RWPE1 (cell line): Measurements from ENCODE around the gene CIAO2A.
A peak's percentile ranks its signal among the peaks of the same experiment; 100 is the strongest.
"Not testable (repeated sequence)": the region's sequence is repeated elsewhere in the genome, so short reads cannot be mapped to it uniquely, and the experiment has no call there.

Experiments
- CTCF ChIA-PET: fragments of 350-600 bp; sonication (Branson Sonifier 250); formaldehyde crosslinking; extraction: SDS; loops from one replicate; lab custom pipeline; 2021; lab: Yijun Ruan, JAX
- POLR2A ChIA-PET: fragments of 400-600 bp; formaldehyde crosslinking; extraction: SDS; loops from one replicate; lab custom pipeline; 2020; ENCODE audit warnings: antibody characterized with exemption; ENCODE audit not compliant: low non-redundant PET; lab: Yijun Ruan, JAX
- DNase-seq: peaks from one replicate; pipeline ENCODE4 v3.0.0; 2012; ENCODE audit warnings: low spot score
- H3K27ac ChIP-seq: fragments of 450-650 bp; 2 replicates; pipeline ENCODE4 v1.5.1; 2017
- CTCF ChIP-seq: fragments of 450-650 bp; conservative IDR thresholded peaks from 2 replicates; pipeline ENCODE4 v1.5.1; 2017; ENCODE audit warnings: low read depth, mild to moderate bottlenecking

CIAO2A gene

GRCh38 chr15:64089543-64090280, 3.9 kb downstream of the CIAO2A start:
- ChIA-PET CTCF (interaction anchor here (0.6 kb wide), 1 partner anchor 18 kb away, joined by 3 read pairs; no protein-coding TSS in a partner anchor), POLR2A (no interaction called here)
- DNase-seq = no peak
- H3K27ac ChIP-seq = no peak overlapping the region
- no peak for TF ChIP-seq CTCF

DNA sequence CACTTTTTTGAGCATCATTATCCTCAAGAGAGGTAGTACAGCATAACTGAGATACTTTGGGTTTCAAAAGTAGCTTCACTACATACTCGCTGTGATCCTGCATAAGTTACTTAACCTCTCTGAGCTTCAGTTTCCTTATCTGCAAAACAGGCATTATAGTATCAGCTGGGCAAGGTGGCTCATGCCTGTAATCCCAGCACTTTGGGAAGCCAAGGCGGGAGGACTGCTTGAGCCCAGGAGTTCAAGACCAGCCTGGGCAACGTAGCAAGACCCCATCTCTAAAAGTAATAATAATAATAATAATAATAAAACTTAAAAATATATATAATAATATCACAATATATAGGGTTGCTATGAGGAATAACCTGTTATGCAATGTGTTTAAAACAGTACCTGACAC, 10.9 kb downstream of the CIAO2A start:
- no peak overlapping the region for H3K27ac ChIP-seq
- ChIA-PET CTCF (interaction anchor here (0.7 kb wide), 1 partner anchor 331 kb away, joined by 3 read pairs; no protein-coding TSS in a partner anchor), POLR2A (no interaction called here)
- no peak for DNase-seq
- TF ChIP-seq CTCF = no peak

- POLR2A ChIA-PET, DNase-seq, H3K27ac ChIP-seq: not testable (repeated sequence)
- CTCF ChIA-PET = interaction anchor here (0.5 to 0.7 kb wide), 2 partner anchors 27 to 270 kb away, joined by 3 read pairs; partner anchors contain the start of gene DAPK2
Observed at GRCh38 chr15:64073496-64073895, 20.1 kb downstream of the CIAO2A start.

DNA sequence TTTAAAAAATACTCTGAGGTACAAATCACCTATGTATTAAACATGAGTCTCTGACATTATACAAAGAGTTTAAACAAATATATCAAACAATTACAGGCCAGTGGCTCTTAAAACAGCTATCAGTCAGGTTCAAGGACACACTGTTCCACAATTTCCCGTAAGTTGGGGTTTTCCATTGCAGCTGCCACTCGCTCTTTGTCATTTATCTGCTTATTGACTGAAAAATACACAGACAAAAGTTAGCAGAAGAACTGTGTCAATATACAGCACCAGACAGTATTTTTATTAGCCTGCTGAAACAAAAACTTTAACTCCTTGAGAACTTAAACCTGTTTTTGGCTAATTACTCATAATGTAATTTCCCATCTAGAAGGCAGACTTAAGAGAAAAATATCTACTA, 20.8 kb downstream of the CIAO2A start:
- POLR2A ChIA-PET = no interaction called here
- H3K27ac ChIP-seq = no peak overlapping the region

GRCh38 chr15:64071931-64072765, 21.5 kb downstream of the CIAO2A start:
- peak overlapping the region; percentile 68 for H3K27ac ChIP-seq
- ChIA-PET POLR2A (no interaction called here), CTCF (interaction anchor here (0.6 to 1.4 kb wide), 4 partner anchors 17 to 462 kb away, joined by 3 read pairs; no protein-coding TSS in a partner anchor)

More for the DNA sequence above, 20.8 kb downstream of the CIAO2A start:
- CTCF ChIA-PET = no interaction called here
- no peak for DNase-seq
- TF ChIP-seq CTCF = no peak

More at GRCh38 chr15:64071931-64072765, 21.5 kb downstream of the CIAO2A start:
- DNase-seq = no peak
- TF ChIP-seq CTCF = no peak
